ENCODE measurements around the gene TMEM234. TPM values are rescaled to one million over a fixed set of nuclear protein-coding genes. Genes with fewer than 3 reads are reported as not detected.
A peak's percentile ranks its signal among the peaks of the same experiment; 100 is the strongest.

The TMEM234 gene
- total RNA-seq, 2 experiments from 2014 or later = 11.5 to 12.8 TPM

- DNase-seq (no peak), ATAC-seq (ENCODE audit: poor library complexity) (no peak)
- Histone ChIP-seq H3K9me3 (ENCODE audit: control insufficient read depth in 1 of 2, insufficient read depth in 1 of 2, low read length in 2 of 2) (no peaks in the 10 kb centered on the region), H3K4me1 (ENCODE audit: insufficient read depth, low read length) (peaks cover 34% of the 10 kb centered on the region), H3K4me3 (ENCODE audit: low read length) (no peak overlapping the region), H3K36me3 (ENCODE audit: insufficient read depth, low read length) (peaks cover 49% of the 10 kb centered on the region), H3K27me3 (ENCODE audit: control insufficient read depth in 1 of 2, insufficient read depth in 2 of 2, low read length in 2 of 2) (no peaks in the 10 kb centered on the region), H3K27ac (ENCODE audit: low read depth in 1 of 2, low read length in 2 of 2) (no peak overlapping the region)
- TF ChIP-seq CTCF (IDR thresholded peaks at IDR 0.05) = no peak
- peak overlapping the region; percentile 99 for H3K27ac Mint-ChIP-seq
- H3K27me3 Mint-ChIP-seq = no peaks in the 10 kb centered on the region
- peak overlapping the region; percentile 99 for H3K4me3 Mint-ChIP-seq
- H3K4me1 Mint-ChIP-seq (ENCODE audit: low read depth) = peaks cover 46% of the 10 kb centered on the region
- POLR2A ChIA-PET = no interaction called here
- H3K9me3 Mint-ChIP-seq = no peaks in the 10 kb centered on the region
- H3K36me3 Mint-ChIP-seq (ENCODE audit: low read depth) = peaks cover 74% of the 10 kb centered on the region
- intact Hi-C loops (cut with DNase I, micrococcal nuclease) = loop anchor here in 1 of 2 experiments (10.0 kb wide), 1 partner anchor 51 kb away; no protein-coding TSS in a partner anchor
- CTCF ChIA-PET = interaction anchor here (1.1 to 1.6 kb wide), 4 partner anchors 9 to 112 kb away, joined by 3 to 5 read pairs (median 4); partner anchors contain the start of gene MARCKSL1
Observed at GRCh38 chr1:32224285-32224684, 2.1 kb upstream of the TMEM234 start.

GRCh38 chr1:32223683-32224082 is 1.5 kb upstream of the TMEM234 start:
- intact Hi-C loops (cut with DNase I, micrococcal nuclease) = loop anchor here (2.0 to 10.0 kb wide), 2 partner anchors 27 to 51 kb away; partner anchors contain the start of gene LCK (in 1 of the 2)
- TF ChIP-seq CTCF (IDR thresholded peaks at IDR 0.05) = no peak
- Histone ChIP-seq H3K36me3 (ENCODE audit: insufficient read depth, low read length) (peaks cover 44% of the 10 kb centered on the region), H3K27me3 (ENCODE audit: control insufficient read depth in 1 of 2, insufficient read depth in 2 of 2, low read length in 2 of 2) (no peaks in the 10 kb centered on the region), H3K9me3 (ENCODE audit: control insufficient read depth in 1 of 2, insufficient read depth in 1 of 2, low read length in 2 of 2) (no peaks in the 10 kb centered on the region), H3K4me3 (ENCODE audit: low read length) (no peak overlapping the region), H3K4me1 (ENCODE audit: insufficient read depth, low read length) (peaks cover 34% of the 10 kb centered on the region), H3K27ac (ENCODE audit: low read depth in 1 of 2, low read length in 2 of 2) (no peak overlapping the region)
- DNase-seq (no peak), ATAC-seq (ENCODE audit: poor library complexity) (no peak)
- Mint-ChIP-seq H3K4me1 (ENCODE audit: low read depth) (peaks cover 46% of the 10 kb centered on the region), H3K27me3 (no peaks in the 10 kb centered on the region), H3K9me3 (no peaks in the 10 kb centered on the region), H3K36me3 (ENCODE audit: low read depth) (peaks cover 71% of the 10 kb centered on the region), H3K27ac (peak overlapping the region; percentile 99), H3K4me3 (peak overlapping the region; percentile 99)
- ChIA-PET POLR2A (interaction anchor here (1.6 to 2.8 kb wide), 2 partner anchors 27 to 171 kb away, joined by 9 read pairs; partner anchors contain the start of genes BSDC1 and LCK), CTCF (interaction anchor here (0.6 to 1.6 kb wide), 7 partner anchors 16 to 112 kb away, joined by 3 to 5 read pairs (median 4); partner anchors contain the start of gene MARCKSL1)

GRCh38 chr1:32221581-32221979 is 573 bp downstream of the TMEM234 start:
- Histone ChIP-seq H3K4me1 (ENCODE audit: insufficient read depth, low read length) (peaks cover 35% of the 10 kb centered on the region), H3K27me3 (ENCODE audit: control insufficient read depth in 1 of 2, insufficient read depth in 2 of 2, low read length in 2 of 2) (no peaks in the 10 kb centered on the region), H3K4me3 (ENCODE audit: low read length) (peak overlapping the region; percentile 79), H3K27ac (ENCODE audit: low read depth in 1 of 2, low read length in 2 of 2) (peak overlapping the region; percentile 94), H3K36me3 (ENCODE audit: insufficient read depth, low read length) (peaks cover 33% of the 10 kb centered on the region), H3K9me3 (ENCODE audit: control insufficient read depth in 1 of 2, insufficient read depth in 1 of 2, low read length in 2 of 2) (no peaks in the 10 kb centered on the region)
- DNase-seq (no peak), ATAC-seq (ENCODE audit: poor library complexity) (no peak)
- no peaks in the 10 kb centered on the region for H3K9me3 Mint-ChIP-seq
- ChIA-PET POLR2A (interaction anchor here (0.7 to 2.8 kb wide), 4 partner anchors 20 to 173 kb away, joined by 3 to 9 read pairs (median 4); partner anchors contain the start of gene BSDC1), CTCF (no interaction called here)
- intact Hi-C loops (cut with DNase I, micrococcal nuclease) = loop anchor here in 1 of 2 experiments (2.0 to 10.0 kb wide), 2 partner anchors 41 to 53 kb away; no protein-coding TSS in a partner anchor
- H3K4me3 Mint-ChIP-seq = peak overlapping the region; percentile 99
- TF ChIP-seq CTCF (IDR thresholded peaks at IDR 0.05) = no peak
- H3K36me3 Mint-ChIP-seq (ENCODE audit: low read depth) = peaks cover 61% of the 10 kb centered on the region
- peaks cover 38% of the 10 kb centered on the region for H3K4me1 Mint-ChIP-seq (ENCODE audit: low read depth)
- no peaks in the 10 kb centered on the region for H3K27me3 Mint-ChIP-seq
- H3K27ac Mint-ChIP-seq = peak overlapping the region; percentile 99
